ENCODE data around the gene TMEM260.

The TMEM260 gene

DNA sequence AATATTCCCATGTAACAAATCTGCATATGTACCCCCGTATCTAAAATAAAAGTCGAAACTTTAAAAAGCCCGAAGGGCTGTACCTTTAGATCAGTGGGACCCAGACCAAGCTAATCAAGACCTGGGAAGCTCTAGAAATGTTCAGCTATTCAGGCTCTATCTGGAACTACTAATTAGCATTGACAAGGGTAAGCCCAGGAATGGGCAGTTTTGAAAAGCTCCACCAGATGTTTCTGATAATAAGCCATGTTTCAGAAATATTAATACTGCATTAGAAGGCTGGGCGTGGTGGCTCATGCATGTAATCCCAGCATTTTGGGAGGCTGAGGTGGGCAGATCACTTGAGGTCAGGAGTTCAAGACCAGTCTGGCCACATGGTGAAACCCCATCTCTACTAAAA lies 20.4 kb upstream of the TMEM260 start:
- no peak for TF ChIP-seq TAF1 (IDR thresholded peaks at IDR 0.05; ENCODE audit: borderline replicate concordance, insufficient read depth, low read length)
- TF ChIP-seq, protein P1, sequence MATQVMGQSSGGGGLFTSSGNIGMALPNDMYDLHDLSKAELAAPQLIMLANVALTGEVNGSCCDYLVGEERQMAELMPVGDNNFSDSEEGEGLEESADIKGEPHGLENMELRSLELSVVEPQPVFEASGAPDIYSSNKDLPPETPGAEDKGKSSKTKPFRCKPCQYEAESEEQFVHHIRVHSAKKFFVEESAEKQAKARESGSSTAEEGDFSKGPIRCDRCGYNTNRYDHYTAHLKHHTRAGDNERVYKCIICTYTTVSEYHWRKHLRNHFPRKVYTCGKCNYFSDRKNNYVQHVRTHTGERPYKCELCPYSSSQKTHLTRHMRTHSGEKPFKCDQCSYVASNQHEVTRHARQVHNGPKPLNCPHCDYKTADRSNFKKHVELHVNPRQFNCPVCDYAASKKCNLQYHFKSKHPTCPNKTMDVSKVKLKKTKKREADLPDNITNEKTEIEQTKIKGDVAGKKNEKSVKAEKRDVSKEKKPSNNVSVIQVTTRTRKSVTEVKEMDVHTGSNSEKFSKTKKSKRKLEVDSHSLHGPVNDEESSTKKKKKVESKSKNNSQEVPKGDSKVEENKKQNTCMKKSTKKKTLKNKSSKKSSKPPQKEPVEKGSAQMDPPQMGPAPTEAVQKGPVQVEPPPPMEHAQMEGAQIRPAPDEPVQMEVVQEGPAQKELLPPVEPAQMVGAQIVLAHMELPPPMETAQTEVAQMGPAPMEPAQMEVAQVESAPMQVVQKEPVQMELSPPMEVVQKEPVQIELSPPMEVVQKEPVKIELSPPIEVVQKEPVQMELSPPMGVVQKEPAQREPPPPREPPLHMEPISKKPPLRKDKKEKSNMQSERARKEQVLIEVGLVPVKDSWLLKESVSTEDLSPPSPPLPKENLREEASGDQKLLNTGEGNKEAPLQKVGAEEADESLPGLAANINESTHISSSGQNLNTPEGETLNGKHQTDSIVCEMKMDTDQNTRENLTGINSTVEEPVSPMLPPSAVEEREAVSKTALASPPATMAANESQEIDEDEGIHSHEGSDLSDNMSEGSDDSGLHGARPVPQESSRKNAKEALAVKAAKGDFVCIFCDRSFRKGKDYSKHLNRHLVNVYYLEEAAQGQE (IDR thresholded peaks at IDR 0.05; ENCODE audit: insufficient read depth in 1 of 2, low read depth in 2 of 2, low read length in 2 of 2): no peak
- no peak for TF ChIP-seq SIN3A (IDR thresholded peaks at IDR 0.05; ENCODE audit: borderline replicate concordance, insufficient read depth, low read length)
- TF ChIP-seq POLR2AphosphoS5 (IDR thresholded peaks at IDR 0.05; ENCODE audit: low read depth, low read length): no peak
- no peak for TF ChIP-seq FOXP2 (optimal IDR thresholded peaks at IDR 0.05; ENCODE audit: borderline replicate concordance, extremely low read depth, extremely low read length, insufficient read depth)

DNA sequence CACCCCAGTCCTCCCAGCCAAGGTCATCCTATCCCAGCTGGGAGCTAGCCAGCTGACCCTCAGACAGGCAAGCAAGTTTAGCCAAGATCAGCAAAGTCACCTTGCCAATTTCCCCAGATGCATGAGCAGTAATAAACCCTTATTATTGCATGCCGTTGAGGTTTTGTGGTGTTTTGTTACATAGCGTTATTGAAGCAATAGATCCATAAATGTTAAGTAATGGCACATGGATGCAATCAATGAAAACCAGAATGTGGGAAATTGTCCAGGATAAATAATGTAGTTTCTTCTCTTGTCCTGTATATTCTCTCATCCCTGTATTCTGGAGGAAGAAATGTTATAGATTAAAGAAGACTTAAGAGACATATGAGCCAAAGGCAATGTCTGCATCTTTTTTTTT lies 18.0 kb upstream of the TMEM260 start:
- TF ChIP-seq, protein P1 (IDR thresholded peaks at IDR 0.05; ENCODE audit: insufficient read depth in 1 of 2, low read depth in 2 of 2, low read length in 2 of 2): no peak
- TF ChIP-seq SIN3A (IDR thresholded peaks at IDR 0.05; ENCODE audit: borderline replicate concordance, insufficient read depth, low read length): no peak
- TF ChIP-seq TAF1 (IDR thresholded peaks at IDR 0.05; ENCODE audit: borderline replicate concordance, insufficient read depth, low read length): no peak
- no peak for TF ChIP-seq FOXP2 (optimal IDR thresholded peaks at IDR 0.05; ENCODE audit: borderline replicate concordance, extremely low read depth, extremely low read length, insufficient read depth)
- no peak for TF ChIP-seq POLR2AphosphoS5 (IDR thresholded peaks at IDR 0.05; ENCODE audit: low read depth, low read length)

DNA sequence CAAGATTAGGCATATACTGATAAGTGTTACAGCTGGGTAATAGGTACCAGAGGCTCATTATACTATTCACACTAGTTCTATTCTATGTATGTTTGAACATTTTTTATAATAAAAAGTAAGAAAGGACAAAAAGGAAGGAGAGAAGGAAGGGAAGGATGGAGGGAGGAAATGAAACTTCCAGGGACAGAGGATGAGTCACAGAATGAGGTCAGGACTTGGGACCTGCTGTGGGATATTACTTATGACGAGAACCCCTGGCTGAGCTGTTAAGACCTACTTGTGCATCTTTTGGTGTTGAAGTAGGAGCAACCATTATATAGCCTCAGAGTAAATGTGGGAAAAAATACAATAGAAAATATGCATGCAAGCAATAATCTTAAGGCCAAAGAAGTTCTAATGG lies 16.7 kb upstream of the TMEM260 start:
- no peak for TF ChIP-seq FOXP2 (optimal IDR thresholded peaks at IDR 0.05; ENCODE audit: borderline replicate concordance, extremely low read depth, extremely low read length, insufficient read depth)
- TF ChIP-seq, protein P1 (IDR thresholded peaks at IDR 0.05; ENCODE audit: insufficient read depth in 1 of 2, low read depth in 2 of 2, low read length in 2 of 2): no peak
- TF ChIP-seq TAF1 (IDR thresholded peaks at IDR 0.05; ENCODE audit: borderline replicate concordance, insufficient read depth, low read length): no peak
- no peak for TF ChIP-seq SIN3A (IDR thresholded peaks at IDR 0.05; ENCODE audit: borderline replicate concordance, insufficient read depth, low read length)
- no peak for TF ChIP-seq POLR2AphosphoS5 (IDR thresholded peaks at IDR 0.05; ENCODE audit: low read depth, low read length)

DNA sequence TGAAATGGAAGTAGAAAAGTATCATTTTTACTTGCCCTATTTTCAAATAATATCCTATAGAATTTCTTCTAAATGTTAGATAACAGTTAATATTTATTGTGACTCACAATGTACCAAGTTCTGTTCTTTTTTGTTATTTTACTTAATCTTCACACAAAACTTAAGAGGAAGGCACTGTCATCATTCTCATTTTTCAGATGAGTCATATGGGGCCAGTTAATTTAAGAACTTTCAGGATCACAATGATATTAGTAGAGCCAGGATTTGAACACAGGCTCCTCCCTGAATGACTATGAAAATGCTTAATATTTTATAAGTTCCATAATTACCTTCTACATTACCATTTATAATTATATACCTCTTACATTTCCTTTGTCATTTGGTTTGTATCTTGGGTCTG lies 10.4 kb upstream of the TMEM260 start:
- TF ChIP-seq SIN3A (IDR thresholded peaks at IDR 0.05; ENCODE audit: borderline replicate concordance, insufficient read depth, low read length): no peak
- TF ChIP-seq POLR2AphosphoS5 (IDR thresholded peaks at IDR 0.05; ENCODE audit: low read depth, low read length): no peak
- no peak for TF ChIP-seq TAF1 (IDR thresholded peaks at IDR 0.05; ENCODE audit: borderline replicate concordance, insufficient read depth, low read length)
- no peak for TF ChIP-seq FOXP2 (optimal IDR thresholded peaks at IDR 0.05; ENCODE audit: borderline replicate concordance, extremely low read depth, extremely low read length, insufficient read depth)
- TF ChIP-seq, protein P1 (IDR thresholded peaks at IDR 0.05; ENCODE audit: insufficient read depth in 1 of 2, low read depth in 2 of 2, low read length in 2 of 2): no peak

DNA sequence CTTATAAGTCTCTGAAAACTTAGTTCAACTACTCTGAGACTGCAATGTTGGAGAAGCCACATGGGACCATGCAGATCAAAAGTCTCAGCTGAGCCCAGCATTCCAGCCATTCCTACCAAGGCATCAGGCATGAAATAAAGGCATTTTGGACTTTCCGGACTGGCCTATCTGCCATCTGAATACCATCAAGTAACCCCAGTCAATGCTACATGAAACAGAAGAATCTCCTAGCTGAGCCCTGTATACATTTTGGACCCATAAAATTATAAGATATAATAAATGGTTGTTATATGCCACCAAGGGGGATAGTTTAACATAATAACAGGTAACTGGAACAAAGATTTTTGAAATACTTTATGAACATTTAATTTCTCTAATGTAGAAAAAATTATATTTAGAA lies 9.3 kb upstream of the TMEM260 start:
- TF ChIP-seq SIN3A (IDR thresholded peaks at IDR 0.05; ENCODE audit: borderline replicate concordance, insufficient read depth, low read length) (no peak), TAF1 (IDR thresholded peaks at IDR 0.05; ENCODE audit: borderline replicate concordance, insufficient read depth, low read length) (no peak), POLR2AphosphoS5 (IDR thresholded peaks at IDR 0.05; ENCODE audit: low read depth, low read length) (no peak), FOXP2 (optimal IDR thresholded peaks at IDR 0.05; ENCODE audit: borderline replicate concordance, extremely low read depth, extremely low read length, insufficient read depth) (no peak)
- TF ChIP-seq, protein P1 (IDR thresholded peaks at IDR 0.05; ENCODE audit: insufficient read depth in 1 of 2, low read depth in 2 of 2, low read length in 2 of 2): no peak
